Gastroesophageal sphincter (tissue), 4 donors: Measurements from ENCODE around the gene SYCP3. TPM values are rescaled to one million over a fixed set of nuclear protein-coding genes. Genes with fewer than 3 reads are reported as not detected.

Experiments
- ATAC-seq: fragments of 150-250 bp; one replicate; pipeline ENCODE4 v1.9.1; 2016; ENCODE audit warnings: mild to moderate bottlenecking, moderate library complexity
- H3K27ac ChIP-seq, 4 donors: fragments of 200-600 bp; sonication (generic) in 3 of 4; 1 replicate in 3 of 4; 2 replicates in 1 of 4; pipeline ENCODE4 v1.5.1; 2016 to 2019
- H3K27me3 ChIP-seq: fragments of 200-600 bp; sonication (generic); one replicate; pipeline ENCODE4 v1.5.1; 2019
- H3K36me3 ChIP-seq, 2 donors: fragments of 200-600 bp; sonication (generic); one replicate each; pipeline ENCODE4 v1.5.1; 2019; ENCODE audit warnings: control low read depth in 1 of 2
- H3K4me1 ChIP-seq, 3 donors: fragments of 200-600 bp; sonication (generic); 1 replicate in 2 of 3; 2 replicates in 1 of 3; pipeline ENCODE4 v1.5.1; 2016 to 2019; ENCODE audit warnings: control low read depth in 2 of 3
- H3K4me3 ChIP-seq, 2 donors: fragments of 200-600 bp; sonication (generic); one replicate each; pipeline ENCODE4 v1.5.1; 2019; ENCODE audit warnings: mild to moderate bottlenecking in 1 of 2, moderate library complexity in 1 of 2
- H3K9me3 ChIP-seq, 3 donors: fragments of 200-600 bp; sonication (generic); one replicate each; pipeline ENCODE4 v1.5.1; 2017 to 2019; ENCODE audit warnings: control low read depth in 2 of 3
- CTCF ChIP-seq, 4 experiments: fragments of 200-600 bp in 2 of 4; fragments of 450-650 bp in 2 of 4; sonication (generic) in 1 of 4; IDR thresholded peaks; one replicate each; pipeline ENCODE4 v1.5.1; 2017 to 2019; ENCODE audit warnings: antibody characterized with exemption in 4 of 4, mild to moderate bottlenecking in 2 of 4, moderate library complexity in 2 of 4
- EP300 ChIP-seq: sonication (generic); formaldehyde crosslinking; IDR thresholded peaks from one replicate; pipeline ENCODE4 v1.6.1; 2017; ENCODE audit warnings: antibody characterized with exemption, mild to moderate bottlenecking
- POLR2A ChIP-seq, 2 donors: fragments of 450-650 bp; IDR thresholded peaks; one replicate each; pipeline ENCODE4 v1.6.1; 2017; ENCODE audit warnings: antibody characterized with exemption in 2 of 2, mild to moderate bottlenecking in 2 of 2, moderate library complexity in 1 of 2
- POLR2AphosphoS5 ChIP-seq: sonication (generic); formaldehyde crosslinking; IDR thresholded peaks from one replicate; pipeline ENCODE4 v1.6.1; 2017; ENCODE audit warnings: antibody characterized with exemption
- WGBS, 2 donors: methylation state at CpG; one replicate each; pipeline ENCODE4 v1.1.5; 2018; ENCODE audit warnings: low coverage in 1 of 2; 5-methylcytosine and 5-hydroxymethylcytosine counted together
- total RNA-seq, 4 donors: library from RNA; depleted of rRNA; stranded (reverse); fragments of >200 nt; gene quantifications; one replicate each; pipeline ENCODE4 v1.1.0, GENCODE V29; 2016

The SYCP3 gene
- total RNA-seq, 4 donors from 2014 or later, result 0.13 TPM; not detected in 3

DNA sequence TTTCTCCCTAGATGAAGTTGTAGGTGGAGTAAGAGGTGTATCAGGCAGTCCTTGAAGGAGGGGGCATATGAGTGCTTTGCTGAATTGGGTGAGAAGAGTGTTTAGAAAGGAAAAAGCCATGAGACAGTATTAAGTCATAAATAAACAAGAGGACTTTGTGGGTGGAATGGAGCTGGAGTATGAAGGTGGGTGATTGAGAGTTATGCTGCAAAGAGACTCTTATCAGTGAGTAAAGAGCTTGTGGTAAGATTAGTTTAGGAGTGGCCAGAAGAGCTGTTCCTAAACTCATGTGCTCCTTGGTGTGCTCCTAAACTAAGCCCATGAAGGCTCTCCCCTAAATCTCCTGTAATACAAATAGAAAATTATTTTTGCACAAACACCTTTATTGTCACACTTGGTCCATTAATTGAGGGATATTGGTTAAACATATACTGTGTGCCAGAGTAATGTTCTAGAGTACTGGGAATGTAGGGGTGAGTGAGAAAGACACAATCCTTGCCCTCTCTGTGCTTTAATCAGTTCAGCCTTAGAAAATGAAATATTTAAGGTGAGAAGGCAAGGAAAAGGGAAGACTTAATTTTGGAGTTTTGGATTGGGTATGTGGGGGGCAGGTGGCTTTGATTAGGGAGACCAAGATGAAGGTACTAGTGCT, 32.0 kb downstream of the SYCP3 start:
- H3K27me3 ChIP-seq, result no peaks in the 10 kb centered on the region

GRCh38 chr12:101706403-101706802, 32.9 kb downstream of the SYCP3 start:
- Histone ChIP-seq H3K27ac (no peak overlapping the region), H3K36me3 (no peaks in the 10 kb centered on the region), H3K4me3 (no peak overlapping the region), H3K27me3 (no peaks in the 10 kb centered on the region), H3K9me3 (no peaks in the 10 kb centered on the region), H3K4me1 (peaks cover 0 to 61% (median 12%) of the 10 kb centered on the region in 3 donors)
- 95% methylated on average over 1 of the region's 1 CpG; no CpG with 5 or more reads in 1 of the 2 donors for WGBS, 2 donors
- no peak for TF ChIP-seq CTCF (IDR thresholded peaks at IDR 0.05)
- no peak for TF ChIP-seq POLR2A (IDR thresholded peaks at IDR 0.05)
- TF ChIP-seq POLR2AphosphoS5, result no peak
- TF ChIP-seq EP300, result no peak
- no peak for ATAC-seq

More for the DNA sequence above, 32.0 kb downstream of the SYCP3 start:
- no peaks in the 10 kb centered on the region for H3K36me3 ChIP-seq
- peaks cover 0 to 57% (median 12%) of the 10 kb centered on the region in 3 donors for H3K4me1 ChIP-seq
- no peak for ATAC-seq
- no peak overlapping the region for H3K27ac ChIP-seq
- TF ChIP-seq POLR2A (IDR thresholded peaks at IDR 0.05) (no peak), CTCF (IDR thresholded peaks at IDR 0.05) (no peak), POLR2AphosphoS5 (no peak), EP300 (no peak)
- H3K4me3 ChIP-seq, result no peak overlapping the region
- no peaks in the 10 kb centered on the region for H3K9me3 ChIP-seq

GRCh38 chr12:101703487-101703886, 35.8 kb downstream of the SYCP3 start:
- TF ChIP-seq POLR2AphosphoS5 (no peak), POLR2A (IDR thresholded peaks at IDR 0.05) (no peak), CTCF (IDR thresholded peaks at IDR 0.05) (no peak), EP300 (no peak)
- H3K27me3 ChIP-seq, result no peaks in the 10 kb centered on the region
- H3K27ac ChIP-seq, result no peak overlapping the region
- H3K9me3 ChIP-seq, result no peaks in the 10 kb centered on the region
- 81 to 85% methylated on average over 2 to 3 of the region's 3 CpGs for WGBS, 2 donors
- H3K4me3 ChIP-seq, result no peak overlapping the region
- no peaks in the 10 kb centered on the region for H3K36me3 ChIP-seq
- no peak for ATAC-seq
- peaks cover 0 to 75% (median 23%) of the 10 kb centered on the region in 3 donors for H3K4me1 ChIP-seq

DNA sequence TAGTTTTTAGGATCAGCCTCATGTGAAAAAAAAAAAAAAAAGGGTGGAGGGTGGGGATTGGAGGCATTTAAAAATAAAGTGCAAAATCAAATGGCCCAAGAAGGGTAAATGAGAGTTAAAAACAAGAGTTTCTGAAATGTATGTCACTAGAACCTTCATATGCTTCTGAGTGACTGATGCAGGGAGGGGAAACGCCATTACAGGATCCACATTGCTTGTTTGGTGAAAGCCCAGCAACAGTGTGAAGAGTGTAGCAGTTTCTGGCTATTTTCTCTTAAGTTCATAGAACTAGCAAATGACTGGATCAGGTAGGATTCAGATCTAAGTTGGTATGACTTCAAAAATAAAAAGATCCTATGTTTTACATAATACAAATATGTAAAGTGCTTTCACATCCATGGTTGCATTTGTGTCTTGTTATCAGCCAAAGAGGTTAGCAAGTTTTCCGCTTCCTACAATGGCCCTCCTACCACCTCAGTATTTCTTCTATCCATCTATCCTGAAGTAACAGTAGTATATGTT, 38.9 kb downstream of the SYCP3 start:
- H3K36me3 ChIP-seq, result no peaks in the 10 kb centered on the region
- no peak for ATAC-seq
- no peaks in the 10 kb centered on the region for H3K27me3 ChIP-seq
- H3K4me3 ChIP-seq, result peak overlapping the region in 1 of 2 donors; percentile 75
- peaks cover 6 to 69% (median 30%) of the 10 kb centered on the region in 3 donors for H3K4me1 ChIP-seq
- 87 to 93% methylated on average over 2 of the region's 2 CpGs for WGBS, 2 donors
- peak overlapping the region in 3 of 4 donors; percentile 12 to 96 (median 49) for H3K27ac ChIP-seq
- TF ChIP-seq CTCF (IDR thresholded peaks at IDR 0.05) (no peak), POLR2A (IDR thresholded peaks at IDR 0.05) (no peak), POLR2AphosphoS5 (no peak), EP300 (no peak)
- no peaks in the 10 kb centered on the region for H3K9me3 ChIP-seq
